WERI-Rb-1 (cell line): Measurements from ENCODE around the gene LAMA5.
A peak's percentile ranks its signal among the peaks of the same experiment; 100 is the strongest.

Experiments used
- DNase-seq: peaks from one replicate; pipeline ENCODE4 v3.0.0-alpha.2; 2020
- H3K27ac ChIP-seq: fragments of 250-450 bp; sonication (Bioruptor Pico); 2 replicates; pipeline ENCODE4 v1.5.1; 2020; ENCODE audit warnings: mild to moderate bottlenecking, moderate library complexity
- H3K27me3 ChIP-seq: fragments of 250-450 bp; sonication (Bioruptor Pico); 2 replicates; pipeline ENCODE4 v1.5.1; 2021; ENCODE audit warnings: mild to moderate bottlenecking, low read depth, moderate library complexity; ENCODE audit not compliant: insufficient read depth, severe bottlenecking
- H3K36me3 ChIP-seq: fragments of 250-450 bp; sonication (Bioruptor Pico); 2 replicates; pipeline ENCODE4 v1.5.1; 2020; ENCODE audit warnings: mild to moderate bottlenecking, moderate library complexity
- H3K4me3 ChIP-seq: 2 replicates; pipeline ENCODE4 v1.5.1; 2011; ENCODE audit warnings: low read depth, mild to moderate bottlenecking, control low read depth, low read length
- H3K9me3 ChIP-seq: fragments of 250-450 bp; sonication (Bioruptor Pico); 2 replicates; pipeline ENCODE4 v1.5.1; 2021; ENCODE audit warnings: mild to moderate bottlenecking, moderate library complexity; ENCODE audit not compliant: severe bottlenecking
- TF ChIP-seq, protein P1 (sequence below): IDR thresholded peaks from 2 replicates; pipeline ENCODE4 v1.5.1; 2011; ENCODE audit warnings: low read depth, mild to moderate bottlenecking, control low read depth, inconsistent platforms, low read length

LAMA5 gene

DNA sequence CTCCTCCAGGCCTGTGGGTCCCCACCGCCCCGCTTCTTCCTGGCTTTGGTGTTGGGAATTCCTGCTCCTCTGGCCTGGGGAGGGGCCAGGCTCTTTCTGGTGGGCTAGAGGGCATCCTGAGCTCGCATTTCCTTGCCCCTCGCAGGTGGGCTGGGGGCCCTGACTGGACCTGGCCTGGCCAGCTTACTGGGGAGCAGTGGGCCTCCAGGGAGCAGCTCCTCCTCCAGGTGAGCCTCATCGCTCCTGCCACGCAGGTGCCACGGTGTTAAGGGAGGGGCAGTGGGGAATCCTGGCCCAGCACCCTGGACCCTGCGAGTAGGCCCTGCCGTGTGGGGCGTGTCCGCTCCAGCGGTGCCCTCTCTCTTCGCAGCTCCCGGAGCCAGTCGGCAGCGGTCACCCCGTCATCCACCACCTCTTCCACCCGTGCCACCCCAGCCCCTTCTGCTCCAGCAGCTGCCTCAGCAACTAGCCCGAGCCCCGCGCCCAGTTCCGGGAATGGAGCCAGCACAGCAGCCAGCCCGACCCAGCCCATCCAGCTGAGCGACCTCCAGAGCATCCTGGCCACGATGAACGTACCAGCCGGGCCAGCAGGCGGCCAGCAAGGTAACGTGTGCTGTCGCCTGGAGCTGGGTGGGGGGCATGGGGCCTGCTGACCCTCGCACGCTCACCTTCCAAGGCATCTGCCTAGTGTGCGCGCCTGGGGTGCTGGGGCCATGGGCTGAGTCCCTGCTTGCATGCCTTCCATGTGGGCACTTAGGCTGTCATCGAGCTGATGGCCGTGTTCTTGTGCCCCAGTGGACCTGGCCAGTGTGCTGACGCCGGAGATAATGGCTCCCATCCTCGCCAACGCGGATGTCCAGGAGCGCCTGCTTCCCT, 59.6 kb downstream of the LAMA5 start:
- Histone ChIP-seq H3K4me3 (no peak overlapping the region), H3K27me3 (no peaks in the 10 kb centered on the region), H3K27ac (no peak overlapping the region), H3K36me3 (peaks cover 83% of the 10 kb centered on the region), H3K9me3 (no peaks in the 10 kb centered on the region)
- TF ChIP-seq, protein P1, sequence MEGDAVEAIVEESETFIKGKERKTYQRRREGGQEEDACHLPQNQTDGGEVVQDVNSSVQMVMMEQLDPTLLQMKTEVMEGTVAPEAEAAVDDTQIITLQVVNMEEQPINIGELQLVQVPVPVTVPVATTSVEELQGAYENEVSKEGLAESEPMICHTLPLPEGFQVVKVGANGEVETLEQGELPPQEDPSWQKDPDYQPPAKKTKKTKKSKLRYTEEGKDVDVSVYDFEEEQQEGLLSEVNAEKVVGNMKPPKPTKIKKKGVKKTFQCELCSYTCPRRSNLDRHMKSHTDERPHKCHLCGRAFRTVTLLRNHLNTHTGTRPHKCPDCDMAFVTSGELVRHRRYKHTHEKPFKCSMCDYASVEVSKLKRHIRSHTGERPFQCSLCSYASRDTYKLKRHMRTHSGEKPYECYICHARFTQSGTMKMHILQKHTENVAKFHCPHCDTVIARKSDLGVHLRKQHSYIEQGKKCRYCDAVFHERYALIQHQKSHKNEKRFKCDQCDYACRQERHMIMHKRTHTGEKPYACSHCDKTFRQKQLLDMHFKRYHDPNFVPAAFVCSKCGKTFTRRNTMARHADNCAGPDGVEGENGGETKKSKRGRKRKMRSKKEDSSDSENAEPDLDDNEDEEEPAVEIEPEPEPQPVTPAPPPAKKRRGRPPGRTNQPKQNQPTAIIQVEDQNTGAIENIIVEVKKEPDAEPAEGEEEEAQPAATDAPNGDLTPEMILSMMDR, result no peak
- no peak for DNase-seq

DNA sequence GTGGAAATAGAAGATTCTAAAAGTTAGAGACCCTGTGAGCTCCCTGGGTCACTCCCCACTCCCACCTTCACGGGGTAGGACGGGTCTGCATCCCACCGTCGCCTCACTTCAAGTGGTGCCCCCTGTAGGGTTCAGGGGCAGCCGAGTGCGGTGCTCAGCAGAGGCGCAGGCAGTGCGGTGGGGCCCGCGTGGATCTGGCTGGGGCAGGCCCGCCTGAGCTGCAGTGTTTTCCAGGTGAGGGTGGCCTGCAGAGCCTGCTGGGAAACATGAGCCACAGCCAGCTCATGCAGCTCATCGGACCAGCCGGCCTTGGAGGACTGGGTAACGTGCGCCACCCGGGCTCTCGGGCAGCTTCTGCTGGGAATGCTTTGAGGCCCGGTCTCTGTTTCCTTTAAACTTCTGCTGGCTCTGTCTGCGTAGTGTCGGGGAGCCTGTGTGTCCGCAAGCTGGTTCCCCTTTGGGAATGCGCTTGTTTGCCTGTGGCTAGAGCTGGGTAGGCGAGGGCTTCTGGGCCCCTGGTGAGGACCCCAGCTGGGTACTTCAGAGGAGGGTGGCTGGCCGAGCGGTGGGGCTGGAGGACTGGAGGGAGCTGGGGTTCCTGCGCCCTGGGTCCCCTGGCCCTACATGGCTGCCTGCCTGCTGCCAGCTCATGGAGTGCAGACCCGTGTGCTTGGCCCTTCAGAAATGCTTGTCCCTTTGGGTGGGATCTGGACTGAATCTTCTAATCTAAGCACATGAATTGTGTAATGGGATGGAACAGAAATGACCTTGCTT, 60.5 kb downstream of the LAMA5 start:
- Histone ChIP-seq H3K27ac (peak overlapping the region; percentile 31; the same call in 1 of the 2 replicates), H3K36me3 (peaks cover 75% of the 10 kb centered on the region), H3K4me3 (no peak overlapping the region), H3K9me3 (no peaks in the 10 kb centered on the region), H3K27me3 (no peaks in the 10 kb centered on the region)
- DNase-seq, result no peak
- TF ChIP-seq, protein P1, result no peak

GRCh38 chr20:62305765-62306413, 61.2 kb downstream of the LAMA5 start:
- Histone ChIP-seq H3K27ac (no peak overlapping the region; the same call in 1 of the 2 replicates), H3K36me3 (peaks cover 69% of the 10 kb centered on the region), H3K4me3 (no peak overlapping the region), H3K9me3 (no peaks in the 10 kb centered on the region), H3K27me3 (no peaks in the 10 kb centered on the region)
- TF ChIP-seq, protein P1, result no peak
- DNase-seq, result no peak

GRCh38 chr20:62305149-62305764, 61.9 kb downstream of the LAMA5 start:
- no peak overlapping the region for H3K4me3 ChIP-seq
- peak; percentile 9 for DNase-seq
- H3K27ac ChIP-seq, result no peak overlapping the region
- TF ChIP-seq, protein P1, result no peak
- peaks cover 63% of the 10 kb centered on the region for H3K36me3 ChIP-seq
- no peaks in the 10 kb centered on the region for H3K9me3 ChIP-seq
- no peaks in the 10 kb centered on the region for H3K27me3 ChIP-seq

GRCh38 chr20:62304331-62305148, 62.6 kb downstream of the LAMA5 start:
- no peak overlapping the region for H3K27ac ChIP-seq
- H3K27me3 ChIP-seq, result no peaks in the 10 kb centered on the region
- no peaks in the 10 kb centered on the region for H3K9me3 ChIP-seq
- peaks cover 56% of the 10 kb centered on the region for H3K36me3 ChIP-seq
- DNase-seq, result no peak
- TF ChIP-seq, protein P1, result no peak
- H3K4me3 ChIP-seq, result no peak overlapping the region
